Stimulated activated naive CD8-positive, alpha-beta T cell treated with anti-CD3 and anti-CD28 coated beads, Interleukin-15, Interleukin-2, amounts not matched to agents 100 U/mL and 50 U/mL, for 24 hours (primary cell): ENCODE data around the gene THRAP3.

Experiments used
- ATAC-seq: fragments of 150-1000 bp; cut with Tn5 transposase; one replicate; pipeline ENCODE4 v1.10.0; 2021
- DNase-seq: peaks from one replicate; pipeline ENCODE4 v3.0.0; 2021

THRAP3 gene

GRCh38 chr1:36324353-36324703, 100.1 kb downstream of the THRAP3 start:
- ATAC-seq (no peak), DNase-seq (no peak)

GRCh38 chr1:36326499-36326898, 102.3 kb downstream of the THRAP3 start:
- peak; percentile 36 for DNase-seq
- ATAC-seq: no peak

DNA sequence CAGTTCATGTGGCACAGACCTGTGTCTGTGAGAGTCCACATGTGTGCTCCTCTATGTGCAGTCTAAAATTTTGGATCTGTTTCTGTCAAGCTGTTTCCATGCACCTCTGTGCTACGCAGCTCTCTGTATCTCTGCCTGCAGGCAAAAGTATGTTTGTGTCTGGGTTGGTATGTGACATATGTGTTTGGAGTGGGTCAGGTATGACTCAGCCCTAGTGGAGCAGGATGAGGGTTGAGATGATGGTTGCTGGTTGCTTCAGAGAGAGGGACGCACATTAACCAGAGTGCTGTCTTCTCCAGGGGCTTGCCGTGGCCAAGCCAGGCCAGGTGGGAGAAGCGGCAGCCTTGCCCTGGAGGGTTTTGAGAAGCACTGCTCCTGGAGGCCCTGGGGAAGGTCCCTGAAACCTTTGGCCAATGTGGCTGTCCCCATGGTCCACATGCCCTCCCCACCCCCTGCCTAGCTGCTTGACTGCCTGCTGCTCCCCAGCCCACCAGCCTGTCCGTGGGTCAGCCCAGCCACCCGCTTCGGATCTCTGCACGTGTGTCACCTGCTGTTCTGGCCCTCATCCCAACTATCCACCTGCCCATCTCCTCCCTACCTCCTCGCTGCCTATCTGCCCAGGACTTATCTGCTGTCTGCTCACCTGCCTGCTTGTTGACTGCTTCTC, 103.3 kb downstream of the THRAP3 start:
- no peak for DNase-seq

GRCh38 chr1:36328088-36328480, 103.8 kb downstream of the THRAP3 start:
- ATAC-seq (no peak), DNase-seq (no peak)

More for the DNA sequence above, 103.3 kb downstream of the THRAP3 start:
- no peak for ATAC-seq

GRCh38 chr1:36328713-36329112, 104.5 kb downstream of the THRAP3 start:
- DNase-seq (no peak), ATAC-seq (no peak)

GRCh38 chr1:36329817-36330216, 105.6 kb downstream of the THRAP3 start:
- no peak for DNase-seq

GRCh38 chr1:36330940-36331339, 106.7 kb downstream of the THRAP3 start:
- ATAC-seq: no peak
- DNase-seq: no peak

More at GRCh38 chr1:36329817-36330216, 105.6 kb downstream of the THRAP3 start:
- no peak for ATAC-seq

DNA sequence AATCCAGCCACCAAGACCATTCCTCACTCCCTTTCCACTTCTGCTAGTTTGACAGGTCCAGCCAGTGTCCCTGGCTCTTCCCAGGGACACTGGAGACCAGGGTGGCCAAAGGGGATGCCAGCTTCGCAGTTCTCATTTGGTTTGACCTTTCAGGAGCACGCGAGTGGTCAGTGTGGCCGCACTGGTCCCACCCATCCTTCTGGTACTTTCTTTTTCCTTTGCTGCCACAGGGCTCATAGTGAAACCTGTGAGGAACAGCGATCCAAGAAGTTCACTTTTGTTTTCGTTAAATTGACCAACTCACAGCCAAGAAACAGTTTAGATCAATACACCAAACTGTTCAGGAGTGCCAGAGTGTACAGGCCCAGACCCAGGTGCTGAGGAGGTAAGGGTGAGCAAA, 113.6 kb downstream of the THRAP3 start:
- ATAC-seq (no peak), DNase-seq (no peak)

GRCh38 chr1:36339215-36339614, 115.0 kb downstream of the THRAP3 start:
- DNase-seq (no peak), ATAC-seq (no peak)

DNA sequence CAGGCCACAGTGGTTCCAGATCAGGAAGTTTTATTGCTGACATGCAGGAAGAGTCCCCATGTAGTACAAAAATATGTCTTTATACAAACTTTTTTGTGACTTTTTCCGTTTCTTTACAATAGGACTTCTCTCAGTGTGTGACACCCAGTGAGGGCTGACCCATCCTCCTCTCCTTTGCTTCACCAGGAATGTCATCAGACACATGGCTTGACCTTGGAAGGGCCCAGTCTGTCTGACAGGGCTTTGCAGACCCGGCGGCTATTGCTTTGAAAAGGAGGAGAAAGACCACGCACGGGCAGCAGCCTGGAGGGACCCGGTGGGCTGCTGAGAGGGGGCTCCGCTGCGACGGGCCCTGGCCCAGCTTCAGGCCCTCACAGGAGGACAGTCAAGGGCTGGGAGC, 115.4 kb downstream of the THRAP3 start:
- ATAC-seq: no peak

DNA sequence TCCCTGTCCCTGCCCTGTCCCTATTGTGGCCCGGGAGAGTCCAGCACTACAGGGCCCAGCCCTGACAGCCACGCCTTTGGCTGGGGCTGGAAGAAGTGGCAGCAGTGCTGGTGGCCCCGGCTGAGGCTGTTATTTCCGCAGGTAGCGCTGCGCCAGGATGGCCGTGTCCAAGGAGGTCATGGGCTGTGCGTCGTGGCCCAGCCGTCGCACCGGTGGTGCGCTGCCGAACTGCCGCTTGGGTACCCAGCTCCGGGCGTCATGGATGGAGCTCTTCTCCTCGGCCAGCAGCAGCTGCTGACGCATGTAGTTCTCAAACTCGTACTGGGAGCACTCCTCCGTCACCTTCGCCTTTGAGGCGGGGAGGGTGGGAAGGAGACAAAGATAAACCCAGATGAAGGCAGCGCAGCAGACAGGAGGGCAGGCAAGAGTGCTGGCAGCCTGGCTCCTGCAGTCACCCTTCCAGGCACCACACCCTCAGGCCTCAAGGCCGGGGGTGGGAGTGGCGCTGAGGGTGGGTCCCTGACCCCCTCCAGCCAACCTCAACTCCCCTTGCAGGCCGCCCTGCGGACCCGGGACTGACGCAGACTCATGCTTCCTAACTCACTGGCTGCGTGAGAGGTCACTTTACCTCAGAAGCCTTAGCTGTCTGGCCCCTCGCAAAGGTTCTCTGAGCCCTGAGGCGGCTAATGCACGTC, 117.5 kb downstream of the THRAP3 start:
- no peak for ATAC-seq

More for the DNA sequence above, 115.4 kb downstream of the THRAP3 start:
- no peak for DNase-seq

DNA sequence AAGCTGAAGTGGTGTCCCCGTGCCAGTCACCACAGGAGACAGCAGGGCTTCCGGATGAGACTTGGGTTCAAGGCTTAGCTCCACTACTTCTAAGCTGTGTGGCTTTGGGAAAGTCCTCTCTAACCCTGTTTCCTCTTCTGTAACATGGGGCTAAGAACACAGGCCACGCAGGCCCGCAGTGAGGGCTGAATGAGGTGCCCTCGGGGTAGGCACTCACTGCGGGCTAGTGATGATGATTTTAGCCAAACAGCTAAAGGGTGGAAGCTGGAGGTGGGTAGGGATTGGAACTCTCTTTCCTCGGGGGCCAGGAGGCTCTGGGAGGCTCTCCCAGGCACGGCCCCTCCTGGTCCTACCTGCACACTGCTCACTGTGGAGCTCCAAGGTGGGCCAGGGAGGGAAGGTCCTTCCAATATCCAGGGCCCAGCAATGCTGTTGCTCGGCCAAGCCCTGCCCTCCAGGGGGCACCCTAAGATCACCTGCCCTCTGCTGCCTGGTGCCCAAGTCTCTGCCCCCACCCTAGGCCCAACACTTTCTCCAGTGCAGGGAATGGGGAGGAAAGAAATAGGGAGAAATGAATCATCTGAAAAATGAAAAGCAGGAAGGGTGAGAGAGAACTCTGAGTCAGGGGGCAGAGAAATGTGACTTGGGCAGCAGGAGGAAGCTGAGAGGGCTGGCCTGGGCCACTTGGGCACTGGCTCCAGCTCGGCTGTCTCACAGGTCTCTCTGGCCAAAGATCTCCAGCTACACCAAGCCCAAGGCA, 118.4 kb downstream of the THRAP3 start:
- peak; percentile 65 for DNase-seq
- ATAC-seq: peak; percentile 60

More for the DNA sequence above, 117.5 kb downstream of the THRAP3 start:
- DNase-seq: no peak

DNA sequence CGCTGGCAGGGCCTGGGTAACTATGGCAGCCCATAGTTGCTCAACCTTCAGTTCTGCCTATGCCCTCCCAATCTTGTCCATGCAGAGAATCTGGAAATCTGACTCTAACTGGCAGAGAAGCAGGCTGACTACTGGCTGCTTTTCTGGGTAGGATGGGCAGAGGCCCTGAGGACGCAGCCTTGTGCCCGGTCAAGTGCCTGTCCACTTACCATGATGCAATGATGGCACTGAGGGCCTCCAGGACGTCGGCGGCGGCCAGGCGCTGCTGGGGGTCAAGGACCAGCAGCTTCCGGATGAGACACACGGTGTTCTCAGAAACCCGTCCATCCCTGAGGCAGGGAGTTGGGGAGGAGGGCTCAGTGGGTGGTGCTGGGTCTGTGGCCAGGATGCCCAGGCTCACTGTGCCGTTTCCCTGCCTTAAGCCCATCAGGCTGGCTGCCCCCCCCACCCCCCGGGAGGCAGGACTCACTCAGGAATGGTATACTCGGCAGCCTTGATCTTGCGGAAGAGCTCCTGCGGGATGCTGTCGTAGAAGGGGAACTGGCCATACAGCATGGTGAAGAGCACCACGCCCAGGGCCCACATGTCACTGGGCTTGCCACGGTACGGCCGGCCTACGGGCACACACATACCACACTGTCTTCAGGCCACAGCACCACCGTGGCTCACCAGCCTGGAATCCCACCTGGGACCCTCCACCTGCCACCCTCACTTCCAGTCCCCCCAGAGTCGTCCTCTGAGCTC, 119.6 kb downstream of the THRAP3 start:
- ATAC-seq (no peak), DNase-seq (no peak)

- ATAC-seq (no peak), DNase-seq (no peak)
Observed at GRCh38 chr1:36344395-36344680, 120.1 kb downstream of the THRAP3 start.

DNA sequence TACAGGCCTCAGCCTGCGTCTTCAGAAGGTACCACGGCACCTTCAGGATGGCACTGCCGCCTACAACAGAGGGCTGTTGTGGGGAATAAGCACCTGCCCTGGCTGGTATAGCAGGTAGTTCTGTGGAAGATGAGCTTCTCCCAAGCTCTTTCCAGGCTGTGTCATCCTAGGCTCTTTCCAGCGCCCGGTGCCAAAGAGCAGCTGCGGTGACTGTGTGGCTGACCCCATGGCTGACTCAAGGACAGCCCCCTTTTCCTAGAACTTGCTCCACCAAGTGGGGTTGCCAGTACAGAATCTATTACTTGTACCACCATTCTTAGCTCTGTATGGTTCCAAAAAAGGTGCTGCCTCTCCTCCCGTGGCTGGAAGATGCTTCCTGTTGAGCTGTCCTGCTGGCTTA, 121.1 kb downstream of the THRAP3 start:
- DNase-seq (no peak), ATAC-seq (no peak)

- no peak for DNase-seq
- ATAC-seq: no peak
Observed at GRCh38 chr1:36346741-36347370, 122.6 kb downstream of the THRAP3 start.

- ATAC-seq: peak; percentile 37
- no peak for DNase-seq
Observed at GRCh38 chr1:36349241-36349671, 125.0 kb downstream of the THRAP3 start.

DNA sequence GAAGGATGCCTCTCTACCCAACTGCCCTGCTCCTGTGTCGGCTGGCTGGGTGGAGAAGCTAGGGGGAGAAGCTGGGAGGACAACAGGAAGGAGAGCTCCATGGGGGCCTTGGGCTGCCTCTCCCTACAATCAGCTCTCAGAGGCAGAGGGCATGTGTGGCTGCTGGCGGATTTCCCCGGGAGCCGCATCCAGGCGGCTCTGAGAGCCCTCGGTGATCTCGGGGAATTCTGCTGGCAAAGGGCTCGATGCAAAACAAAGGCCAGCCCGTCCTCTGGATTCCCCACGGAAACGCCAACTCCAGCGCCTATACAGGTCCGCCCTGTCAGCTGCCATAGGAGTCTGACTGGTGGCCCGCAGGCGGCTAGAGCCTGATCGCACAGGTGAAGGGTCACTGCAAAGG, 125.6 kb downstream of the THRAP3 start:
- DNase-seq (no peak), ATAC-seq (no peak)

DNA sequence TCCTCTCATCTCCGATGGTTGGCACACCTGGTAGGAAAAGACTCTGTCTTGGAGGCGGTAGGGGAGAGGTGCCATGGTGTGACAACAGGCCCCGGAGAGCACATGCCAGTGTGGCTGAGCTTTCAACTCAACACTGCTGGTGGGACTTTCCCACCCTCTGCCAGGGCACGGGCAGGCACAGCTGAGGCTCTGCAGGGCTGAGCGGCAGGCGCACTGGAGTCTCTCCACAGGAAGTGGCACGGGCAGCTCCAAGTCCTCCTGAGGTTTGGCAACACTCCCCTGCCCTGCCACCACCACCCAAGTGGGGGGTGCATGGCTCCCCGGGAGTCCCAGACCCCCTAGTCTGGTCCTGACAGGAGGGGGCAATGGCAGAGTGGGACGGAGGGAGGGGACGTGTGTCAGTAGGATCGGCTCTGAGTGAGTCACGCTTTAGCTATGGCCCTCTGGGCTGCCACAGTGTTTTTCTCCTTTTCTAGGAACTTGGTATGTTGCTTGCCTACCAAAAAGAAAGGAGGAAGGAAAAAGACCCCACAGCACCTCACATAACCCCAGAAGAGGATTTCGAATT, 126.5 kb downstream of the THRAP3 start:
- DNase-seq: peak; percentile 55

DNA sequence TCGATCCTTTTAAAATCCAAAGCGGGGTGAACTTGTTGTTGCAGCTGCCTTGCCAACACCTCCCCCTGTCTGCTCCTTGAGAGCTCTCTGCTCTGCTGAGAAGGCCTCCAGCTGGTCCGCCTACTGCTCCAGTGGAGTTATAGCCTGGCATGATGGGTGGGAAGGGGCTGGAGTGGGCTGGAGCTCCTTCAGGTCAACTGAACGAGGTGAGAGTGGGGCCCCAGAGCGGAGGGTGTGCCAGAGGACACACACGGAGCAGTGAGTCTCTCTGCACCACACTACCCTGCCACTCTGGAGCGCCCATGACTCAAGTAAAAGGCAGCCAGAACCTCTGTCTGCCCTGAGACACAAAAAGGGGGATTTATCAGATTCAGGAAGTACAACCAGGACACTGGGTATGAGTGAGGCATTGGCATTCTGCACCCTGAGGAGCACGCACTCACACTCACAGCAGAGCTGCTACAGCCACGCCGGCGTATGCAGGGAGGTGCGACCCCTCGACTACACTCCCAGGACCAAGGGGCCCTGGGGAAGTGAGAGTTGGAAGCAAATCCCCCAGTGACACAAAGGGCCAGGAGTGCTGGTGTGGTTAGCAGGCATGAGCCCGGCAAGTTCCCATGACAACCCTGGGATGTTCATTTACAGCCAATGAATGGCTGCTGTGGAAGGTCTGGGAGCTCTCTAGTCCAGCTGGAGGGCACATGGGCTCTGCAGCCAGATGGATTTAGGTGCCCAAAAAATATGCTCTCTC, 127.2 kb downstream of the THRAP3 start:
- ATAC-seq: no peak
- DNase-seq: no peak

More for the DNA sequence above, 126.5 kb downstream of the THRAP3 start:
- peak; percentile 83 for ATAC-seq
